HepG2 (cell line): ENCODE results near the gene SLC13A2. TPM values are rescaled to one million over a fixed set of nuclear protein-coding genes. Genes with fewer than 3 reads are reported as not detected.

Experiments
- ATAC-seq: fragments of 200-7000 bp; cut with Tn5 transposase; 3 replicates; pipeline ENCODE4 v1.9.1; 2020; ENCODE audit warnings: mild to moderate bottlenecking, moderate library complexity
- BruUV-seq: library from RNA; stranded (reverse); fragments of 400-500 nt; replicated peaks from 2 replicates; lab custom pipeline; 2021; lab: Mats Ljungman, UMichigan
- CTCF ChIA-PET: fragments of 300-600 bp; formaldehyde crosslinking; extraction: SDS; loops from one replicate; lab custom pipeline; 2021; ENCODE audit warnings: low total read pairs, inconsistent platforms, low intra/inter-chr PET ratio; lab: Yijun Ruan, JAX
- POLR2A ChIA-PET: fragments of 350-600 bp; sonication (Branson Sonifier 250); formaldehyde crosslinking; loops from one replicate; lab custom pipeline; 2020; ENCODE audit warnings: antibody characterized with exemption, inconsistent platforms; lab: Yijun Ruan, JAX
- DNase-seq: peaks from one replicate; pipeline ENCODE4 v3.0.0-alpha.2; 2015; ENCODE audit warnings: low spot score
- FAIRE-seq: peaks from 3 replicates; lab custom pipeline; 2011; peaks lifted over from hg19 to GRCh38; lab: Jason Lieb, UNC
- H2AFZ ChIP-seq: one replicate; pipeline ENCODE4 v1.6.1; 2011; ENCODE audit warnings: low read length, inconsistent platforms
- H3K27ac ChIP-seq: fragments of 300-600 bp; 3 replicates; pipeline ENCODE4 v1.8.0; 2011; ENCODE audit warnings: mixed run types, mild to moderate bottlenecking, mixed read lengths, low read length, inconsistent platforms; ENCODE audit not compliant: insufficient read depth; ENCODE audit errors: extremely low read length
- H3K27me3 ChIP-seq, 2 experiments: fragments of 200-600 bp in 1 of 2; 2 replicates in 1 of 2; 3 replicates in 1 of 2; pipeline versions ENCODE4 v1.6.0 to v1.8.0; 2011; ENCODE audit warnings: low read length in 2 of 2, mild to moderate bottlenecking in 2 of 2, moderate library complexity in 2 of 2, inconsistent platforms in 1 of 2; ENCODE audit not compliant: insufficient read depth in 2 of 2, control insufficient read depth in 1 of 2
- H3K36me3 ChIP-seq, 2 experiments: fragments of 200-600 bp in 1 of 2; replicated peaks in 1 of 2; 2 replicates in 1 of 2; 3 replicates in 1 of 2; pipeline versions ENCODE4 v1.5.1 to v1.8.0; 2011; ENCODE audit warnings: low read length in 2 of 2, inconsistent platforms in 1 of 2; ENCODE audit not compliant: insufficient read depth in 2 of 2, control insufficient read depth in 1 of 2
- H3K4me1 ChIP-seq: 2 replicates; pipeline ENCODE4 v1.5.1; 2012; ENCODE audit warnings: low read length, inconsistent platforms; ENCODE audit not compliant: insufficient read depth
- H3K4me2 ChIP-seq: 2 replicates; pipeline ENCODE4 v1.6.0; 2011; ENCODE audit warnings: low read depth, low read length, inconsistent platforms
- H3K4me3 ChIP-seq, 3 experiments: fragments of 200-600 bp in 1 of 3; sonication (generic), shearing (Covaris generic) in 1 of 3; replicated peaks in 1 of 3; 2 replicates each; pipeline ENCODE4 v1.5.1; 2011 to 2016; ENCODE audit warnings: low read length in 3 of 3, inconsistent platforms in 2 of 3, low read depth in 2 of 3, mild to moderate bottlenecking in 2 of 3, control low read depth in 1 of 3, mixed read lengths in 1 of 3; ENCODE audit not compliant: insufficient read depth in 1 of 3
- H3K79me2 ChIP-seq: one replicate; pipeline ENCODE4 v1.6.1; 2011; ENCODE audit warnings: low read length, inconsistent platforms; ENCODE audit not compliant: insufficient read depth
- H3K9ac ChIP-seq: 2 replicates; pipeline ENCODE4 v1.6.0; 2011; ENCODE audit warnings: mild to moderate bottlenecking, low read depth, low read length, inconsistent platforms; ENCODE audit not compliant: insufficient read depth
- H3K9me3 ChIP-seq: 2 replicates; pipeline ENCODE4 v1.5.1; 2012; ENCODE audit warnings: mild to moderate bottlenecking, low read length
- H4K20me1 ChIP-seq: 2 replicates; pipeline ENCODE4 v1.6.0; 2011; ENCODE audit warnings: inconsistent platforms, mild to moderate bottlenecking, low read length, moderate library complexity; ENCODE audit not compliant: insufficient read depth
- ATF7 ChIP-seq, 2 experiments: fragments of 450-650 bp in 1 of 2; sonication (generic) in 1 of 2; formaldehyde crosslinking in 1 of 2; IDR thresholded peaks; 2 replicates each; pipeline versions ENCODE4 v1.4.0 to v1.6.1; 2016 to 2020; ENCODE audit warnings: antibody characterized with exemption in 1 of 2, mild to moderate bottlenecking in 1 of 2, missing genetic modification reagents in 1 of 2
- ATF7-NPFF ChIP-seq: sonication (generic); formaldehyde crosslinking; IDR thresholded peaks from 2 replicates; pipeline ENCODE4 v1.8.1; 2023; ENCODE audit warnings: mild to moderate bottlenecking, low read depth, missing genetic modification reagents, moderate library complexity
- GTF2F1 ChIP-seq: fragments of 150-350 bp; IDR thresholded peaks from 2 replicates; pipeline ENCODE4 v1.6.1; 2014; ENCODE audit warnings: low read length
- HOXA5 ChIP-seq: sonication (generic); formaldehyde crosslinking; IDR thresholded peaks from 2 replicates; pipeline ENCODE4 v1.4.0; 2020; ENCODE audit warnings: missing genetic modification reagents
- MAFF ChIP-seq: IDR thresholded peaks from 2 replicates; pipeline ENCODE4 v1.6.1; 2011; ENCODE audit warnings: low read depth, low read length, improper control_type of control experiment
- SALL1 ChIP-seq: sonication (generic); formaldehyde crosslinking; IDR thresholded peaks from 2 replicates; pipeline ENCODE4 v1.8.0; 2022; ENCODE audit warnings: mild to moderate bottlenecking, missing genetic modification reagents
- SP4 ChIP-seq: sonication (generic); formaldehyde crosslinking; IDR thresholded peaks from 2 replicates; pipeline ENCODE4 v1.8.1; 2023; ENCODE audit warnings: mild to moderate bottlenecking, missing genetic modification reagents
- U2AF2 ChIP-seq: fragments of 200-400 bp; formaldehyde crosslinking; IDR thresholded peaks from 2 replicates; pipeline ENCODE4 v1.6.1; 2017; ENCODE audit warnings: low read depth, mild to moderate bottlenecking, low read length
- ZEB1 ChIP-seq: IDR thresholded peaks from 2 replicates; pipeline ENCODE4 v1.6.1; 2012; ENCODE audit warnings: mild to moderate bottlenecking, low read depth, inconsistent platforms; ENCODE audit not compliant: insufficient replicate concordance
- ZNF260 ChIP-seq: sonication (generic); formaldehyde crosslinking; IDR thresholded peaks from 2 replicates; pipeline ENCODE4 v1.4.0; 2020; ENCODE audit warnings: missing genetic modification reagents, low read depth, mild to moderate bottlenecking, borderline replicate concordance
- WGBS: methylation state at CpG from one replicate; pipeline ENCODE4 v1.1.6; 2017; ENCODE audit warnings: low lambda C conversion rate; 5-methylcytosine and 5-hydroxymethylcytosine counted together
- in situ Hi-C: cut with HindIII; loops from 2 replicates; pipeline ENCODE4 v1.10.0; 2017; ENCODE audit warnings: low pct_unique_long_range_greater_than_20kb; ENCODE audit not compliant: extremely low pct_ligation_motif_present
- intact Hi-C: fragments of 100-400 bp; cut with micrococcal nuclease; formaldehyde crosslinking; loops from one replicate; pipeline ENCODE4 v1.10.0; 2022; ENCODE audit not compliant: unreplicated experiment
- polyA plus RNA-seq, 8 experiments: library from polyadenylated mRNA; depleted of rRNA in 3 of 8; stranded (reverse) in 7 of 8; unstranded in 1 of 8; fragments of >200 nt; fragmentation: Illumina TruSeq in 4 of 8; extraction: Trizol in 4 of 8; gene quantifications; 2 replicates each; pipeline versions ENCODE4 v1.2.1 to v1.2.3, GENCODE V29; 2011 to 2016; ENCODE audit warnings: low read depth in 4 of 8, missing spikeins in 1 of 8, mixed read lengths in 1 of 8; ENCODE audit not compliant: insufficient read depth in 1 of 8
- total RNA-seq, 5 experiments: library from RNA; depleted of rRNA; stranded (reverse); fragments of >200 nt; fragmentation: Illumina TruSeq; extraction: Trizol; gene quantifications; 2 replicates each; pipeline ENCODE4 v1.2.3, GENCODE V29; 2016; ENCODE audit warnings: low read depth in 1 of 5
- TF ChIP-seq, protein P1 (sequence below): sonication (generic); formaldehyde crosslinking; IDR thresholded peaks from 2 replicates; pipeline ENCODE4 v1.9.0; 2021; ENCODE audit warnings: missing genetic modification reagents, mild to moderate bottlenecking, borderline replicate concordance
- TF ChIP-seq, protein P2 (sequence below): IDR thresholded peaks from 2 replicates; pipeline ENCODE4 v1.6.1; 2016; ENCODE audit warnings: control low read depth
- TF ChIP-seq, protein P3 (sequence below): sonication (generic); formaldehyde crosslinking; conservative IDR thresholded peaks from 2 replicates; pipeline ENCODE4 v1.4.0; 2020; ENCODE audit warnings: missing genetic modification reagents

SLC13A2 gene
- total and polyA plus RNA-seq, 2 of the 13 experiments (the other 11 are each of a cell fraction or from before 2014, with no cell fraction given), result 0.07 TPM; not detected in 1

DNA sequence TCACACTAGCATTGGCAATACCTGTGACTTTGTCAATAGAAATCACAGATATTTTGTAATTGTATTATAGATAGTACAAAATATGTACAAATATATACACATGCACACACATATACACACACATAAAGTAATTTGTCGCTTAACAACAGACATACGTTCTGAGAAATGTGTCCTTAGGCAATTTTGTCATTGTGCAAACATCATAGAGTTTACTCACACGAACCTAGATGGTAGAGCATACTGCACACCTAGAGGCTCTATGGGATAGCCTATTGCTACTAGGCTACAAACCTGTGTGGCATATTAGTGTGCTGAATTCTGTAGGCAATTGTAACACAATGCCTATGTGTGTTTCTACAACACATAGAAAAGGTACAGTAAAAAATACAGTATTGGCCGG is 68.0 kb downstream of the SLC13A2 start:
- no peak overlapping the region for H3K4me3 ChIP-seq
- intact Hi-C loops, result no loop called here
- H3K9ac ChIP-seq, result no peak overlapping the region
- no peaks in the 10 kb centered on the region for H4K20me1 ChIP-seq
- ChIA-PET POLR2A (no interaction called here), CTCF (interaction anchor here (1.1 to 2.3 kb wide), 3 partner anchors 45 to 53 kb away, joined by 3 to 45 read pairs (median 3); no protein-coding TSS in a partner anchor)
- 13% methylated on average over 4 of the region's 4 CpGs for WGBS
- no peak overlapping the region for H3K4me2 ChIP-seq
- H3K36me3 ChIP-seq, result no peaks in the 10 kb centered on the region
- TF ChIP-seq HOXA5 (CRISPR knock-in tag) (no peak), GTF2F1 (no peak), ZNF260 (CRISPR knock-in tag) (no peak), U2AF2 (no peak), MAFF (no peak), SALL1 (CRISPR knock-in tag) (no peak), SP4 (CRISPR knock-in tag) (no peak), ATF7 (IDR thresholded peaks at IDR 0.05) (no peak), ATF7 (CRISPR knock-in tag; IDR thresholded peaks at IDR 0.05) (no peak), ZEB1 (no peak), ATF7-NPFF (CRISPR knock-in tag) (no peak)
- TF ChIP-seq, protein P1, sequence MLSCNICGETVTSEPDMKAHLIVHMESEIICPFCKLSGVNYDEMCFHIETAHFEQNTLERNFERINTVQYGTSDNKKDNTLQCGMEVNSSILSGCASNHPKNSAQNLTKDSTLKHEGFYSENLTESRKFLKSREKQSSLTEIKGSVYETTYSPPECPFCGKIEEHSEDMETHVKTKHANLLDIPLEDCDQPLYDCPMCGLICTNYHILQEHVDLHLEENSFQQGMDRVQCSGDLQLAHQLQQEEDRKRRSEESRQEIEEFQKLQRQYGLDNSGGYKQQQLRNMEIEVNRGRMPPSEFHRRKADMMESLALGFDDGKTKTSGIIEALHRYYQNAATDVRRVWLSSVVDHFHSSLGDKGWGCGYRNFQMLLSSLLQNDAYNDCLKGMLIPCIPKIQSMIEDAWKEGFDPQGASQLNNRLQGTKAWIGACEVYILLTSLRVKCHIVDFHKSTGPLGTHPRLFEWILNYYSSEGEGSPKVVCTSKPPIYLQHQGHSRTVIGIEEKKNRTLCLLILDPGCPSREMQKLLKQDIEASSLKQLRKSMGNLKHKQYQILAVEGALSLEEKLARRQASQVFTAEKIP (CRISPR knock-in tag), result no peak
- TF ChIP-seq, protein P2, sequence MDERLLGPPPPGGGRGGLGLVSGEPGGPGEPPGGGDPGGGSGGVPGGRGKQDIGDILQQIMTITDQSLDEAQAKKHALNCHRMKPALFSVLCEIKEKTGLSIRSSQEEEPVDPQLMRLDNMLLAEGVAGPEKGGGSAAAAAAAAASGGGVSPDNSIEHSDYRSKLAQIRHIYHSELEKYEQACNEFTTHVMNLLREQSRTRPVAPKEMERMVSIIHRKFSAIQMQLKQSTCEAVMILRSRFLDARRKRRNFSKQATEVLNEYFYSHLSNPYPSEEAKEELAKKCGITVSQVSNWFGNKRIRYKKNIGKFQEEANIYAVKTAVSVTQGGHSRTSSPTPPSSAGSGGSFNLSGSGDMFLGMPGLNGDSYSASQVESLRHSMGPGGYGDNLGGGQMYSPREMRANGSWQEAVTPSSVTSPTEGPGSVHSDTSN (CRISPR knock-in tag), result no peak
- TF ChIP-seq, protein P3, sequence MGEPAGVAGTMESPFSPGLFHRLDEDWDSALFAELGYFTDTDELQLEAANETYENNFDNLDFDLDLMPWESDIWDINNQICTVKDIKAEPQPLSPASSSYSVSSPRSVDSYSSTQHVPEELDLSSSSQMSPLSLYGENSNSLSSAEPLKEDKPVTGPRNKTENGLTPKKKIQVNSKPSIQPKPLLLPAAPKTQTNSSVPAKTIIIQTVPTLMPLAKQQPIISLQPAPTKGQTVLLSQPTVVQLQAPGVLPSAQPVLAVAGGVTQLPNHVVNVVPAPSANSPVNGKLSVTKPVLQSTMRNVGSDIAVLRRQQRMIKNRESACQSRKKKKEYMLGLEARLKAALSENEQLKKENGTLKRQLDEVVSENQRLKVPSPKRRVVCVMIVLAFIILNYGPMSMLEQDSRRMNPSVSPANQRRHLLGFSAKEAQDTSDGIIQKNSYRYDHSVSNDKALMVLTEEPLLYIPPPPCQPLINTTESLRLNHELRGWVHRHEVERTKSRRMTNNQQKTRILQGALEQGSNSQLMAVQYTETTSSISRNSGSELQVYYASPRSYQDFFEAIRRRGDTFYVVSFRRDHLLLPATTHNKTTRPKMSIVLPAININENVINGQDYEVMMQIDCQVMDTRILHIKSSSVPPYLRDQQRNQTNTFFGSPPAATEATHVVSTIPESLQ, result no peak
- in situ Hi-C loops, result no loop called here
- H3K79me2 ChIP-seq, result no peaks in the 10 kb centered on the region
- FAIRE-seq, result no peak
- BruUV-seq, result no TSS peak
- no peak overlapping the region for H3K27ac ChIP-seq
- DNase-seq, result no peak
- H3K27me3 ChIP-seq, result peaks cover 3 to 13% of the 10 kb centered on the region in 2 experiments; a peak in 4 of 5 replicates
- H2AFZ ChIP-seq, result no peak overlapping the region
- peaks cover 6% of the 10 kb centered on the region for H3K4me1 ChIP-seq
- no peaks in the 10 kb centered on the region for H3K9me3 ChIP-seq
- ATAC-seq, result no peak
